Mesenchymal stem cell (in vitro differentiated cells and primary cell): ENCODE results near the gene ZNF189.

Experiments
- DNase-seq: peaks from one replicate; pipeline ENCODE4 v3.0.0-alpha.2; 2013
- H2AFZ ChIP-seq: one replicate; pipeline ENCODE4 v1.6.1; 2013; ENCODE audit warnings: low read depth, mild to moderate bottlenecking, control low read depth, inconsistent platforms, low read length, moderate library complexity
- H2AK5ac ChIP-seq: 2 replicates; pipeline ENCODE4 v1.6.1; 2013; ENCODE audit warnings: low read length, moderate library complexity, mild to moderate bottlenecking, inconsistent platforms; ENCODE audit not compliant: severe bottlenecking
- H2BK120ac ChIP-seq: one replicate; pipeline ENCODE4 v1.6.1; 2013; ENCODE audit warnings: low read depth, mild to moderate bottlenecking, inconsistent platforms, low read length, moderate library complexity
- H2BK12ac ChIP-seq, 2 experiments: one replicate each; pipeline ENCODE4 v1.6.1; 2013; ENCODE audit warnings: inconsistent platforms in 2 of 2, low read length in 2 of 2, mild to moderate bottlenecking in 2 of 2, moderate library complexity in 2 of 2, control low read depth in 1 of 2
- H2BK15ac ChIP-seq: one replicate; pipeline ENCODE4 v1.6.1; 2013; ENCODE audit warnings: mild to moderate bottlenecking, low read depth, inconsistent platforms; ENCODE audit not compliant: poor library complexity, severe bottlenecking
- H2BK5ac ChIP-seq: 2 replicates; pipeline ENCODE4 v1.6.1; 2013; ENCODE audit warnings: low read depth, mild to moderate bottlenecking, low read length, control low read depth, inconsistent platforms; ENCODE audit not compliant: poor library complexity, severe bottlenecking
- H3K14ac ChIP-seq, 2 experiments: one replicate each; pipeline ENCODE4 v1.6.1; 2013; ENCODE audit warnings: inconsistent platforms in 2 of 2, low read length in 2 of 2, control low read depth in 1 of 2, mild to moderate bottlenecking in 1 of 2, moderate library complexity in 1 of 2
- H3K18ac ChIP-seq, 2 experiments: one replicate each; pipeline ENCODE4 v1.6.1; 2013; ENCODE audit warnings: inconsistent platforms in 2 of 2, low read length in 2 of 2, control low read depth in 1 of 2, low read depth in 1 of 2, mild to moderate bottlenecking in 1 of 2
- H3K23ac ChIP-seq, 2 experiments: one replicate each; pipeline ENCODE4 v1.6.1; 2013; ENCODE audit warnings: inconsistent platforms in 2 of 2, low read length in 2 of 2, mild to moderate bottlenecking in 2 of 2, moderate library complexity in 2 of 2, control low read depth in 1 of 2
- H3K27ac ChIP-seq: 2 replicates; pipeline ENCODE4 v1.5.1; 2013; ENCODE audit warnings: mild to moderate bottlenecking, moderate library complexity, low read length, control low read depth, inconsistent platforms; ENCODE audit not compliant: poor library complexity, severe bottlenecking
- H3K27me3 ChIP-seq, 2 experiments: 2 replicates each; pipeline versions ENCODE4 v1.6.1 to v1.7.0; 2013; ENCODE audit warnings: low read length in 2 of 2, mild to moderate bottlenecking in 2 of 2, moderate library complexity in 2 of 2, control low read depth in 1 of 2, inconsistent platforms in 1 of 2; ENCODE audit not compliant: control insufficient read depth in 1 of 2, insufficient read depth in 1 of 2
- H3K36me3 ChIP-seq, 2 experiments: 2 replicates each; pipeline versions ENCODE4 v1.6.1 to v1.7.0; 2013; ENCODE audit warnings: low read length in 2 of 2, control low read depth in 1 of 2, inconsistent platforms in 1 of 2, low read depth in 1 of 2, mild to moderate bottlenecking in 1 of 2; ENCODE audit not compliant: insufficient read depth in 2 of 2, control insufficient read depth in 1 of 2
- H3K4ac ChIP-seq, 2 experiments: one replicate each; pipeline ENCODE4 v1.6.1; 2013; ENCODE audit warnings: inconsistent platforms in 2 of 2, low read length in 2 of 2, mild to moderate bottlenecking in 2 of 2, moderate library complexity in 2 of 2, control low read depth in 1 of 2, low read depth in 1 of 2
- H3K4me1 ChIP-seq: 2 replicates; pipeline ENCODE4 v1.6.1; 2013; ENCODE audit warnings: low read depth, low read length, control low read depth; ENCODE audit not compliant: control insufficient read depth, insufficient read depth
- H3K4me2 ChIP-seq: 2 replicates; pipeline ENCODE4 v1.6.1; 2013; ENCODE audit warnings: low read length, mild to moderate bottlenecking, inconsistent platforms; ENCODE audit not compliant: poor library complexity, severe bottlenecking
- H3K4me3 ChIP-seq, 2 experiments: 2 replicates each; pipeline versions ENCODE4 v1.5.1 to v1.7.0; 2013; ENCODE audit warnings: low read length in 2 of 2, mild to moderate bottlenecking in 2 of 2, control low read depth in 1 of 2, low read depth in 1 of 2; ENCODE audit not compliant: insufficient read depth in 1 of 2
- H3K79me1 ChIP-seq: replicated peaks from 2 replicates; pipeline ENCODE4 v1.6.1; 2013; ENCODE audit warnings: mild to moderate bottlenecking, control low read depth, low read length, inconsistent platforms; ENCODE audit not compliant: poor library complexity, severe bottlenecking
- H3K9ac ChIP-seq: 2 replicates; pipeline ENCODE4 v1.7.0; 2013; ENCODE audit warnings: mild to moderate bottlenecking, low read length, moderate library complexity
- H3K9me3 ChIP-seq: 2 replicates; pipeline ENCODE4 v1.7.0; 2013; ENCODE audit warnings: mild to moderate bottlenecking, low read length; ENCODE audit not compliant: control insufficient read depth
- H4K8ac ChIP-seq: one replicate; pipeline ENCODE4 v1.6.1; 2013; ENCODE audit warnings: inconsistent platforms, mild to moderate bottlenecking, low read length, moderate library complexity
- H4K91ac ChIP-seq: one replicate; pipeline ENCODE4 v1.6.1; 2013; ENCODE audit warnings: mild to moderate bottlenecking, low read length, inconsistent platforms
- WGBS: methylation state at CpG from one replicate; pipeline ENCODE4 v1.1.7; 2013; ENCODE audit warnings: mixed read lengths; 5-methylcytosine and 5-hydroxymethylcytosine counted together

The ZNF189 gene

DNA sequence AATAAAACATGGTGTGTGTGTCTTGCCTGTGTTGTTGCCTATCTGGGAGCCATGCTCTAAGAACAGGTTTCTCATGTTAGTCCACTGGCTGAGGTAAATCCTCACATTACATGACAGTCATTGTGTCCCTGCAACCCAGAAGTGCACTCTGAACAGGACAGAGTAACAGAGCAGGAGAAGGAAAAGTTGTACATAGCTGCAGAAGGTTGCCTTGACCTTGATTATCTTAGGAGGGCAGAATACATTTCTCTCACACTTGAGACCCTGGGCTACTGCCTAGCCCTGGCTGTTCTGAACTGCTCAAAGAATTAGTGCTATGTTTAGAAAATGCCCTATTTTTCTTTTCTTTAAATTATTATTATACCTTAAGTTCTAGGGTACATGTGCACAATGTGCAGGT is 16.9 kb downstream of the ZNF189 start:
- H4K8ac ChIP-seq: no peak overlapping the region
- no peak overlapping the region for H2BK15ac ChIP-seq
- no peak overlapping the region for H2AFZ ChIP-seq
- no peak overlapping the region for H3K4me2 ChIP-seq
- no peak overlapping the region for H2BK5ac ChIP-seq
- H3K9ac ChIP-seq: no peak overlapping the region
- no peak overlapping the region for H4K91ac ChIP-seq
- no peak overlapping the region for H3K14ac ChIP-seq
- no peak overlapping the region for H2BK120ac ChIP-seq
- peaks cover 41% of the 10 kb centered on the region for H3K9me3 ChIP-seq
- no peaks in the 10 kb centered on the region for H3K79me1 ChIP-seq
- no peak overlapping the region for H3K18ac ChIP-seq
- no peak for DNase-seq
- no peak overlapping the region for H2BK12ac ChIP-seq
- no peaks in the 10 kb centered on the region for H3K27me3 ChIP-seq
- H3K4me1 ChIP-seq: no peaks in the 10 kb centered on the region
- no peak overlapping the region for H2AK5ac ChIP-seq
- no peaks in the 10 kb centered on the region for H3K36me3 ChIP-seq
- no peak overlapping the region for H3K4ac ChIP-seq
- no peak overlapping the region for H3K4me3 ChIP-seq
- no peak overlapping the region for H3K23ac ChIP-seq
- no peak overlapping the region for H3K27ac ChIP-seq

DNA sequence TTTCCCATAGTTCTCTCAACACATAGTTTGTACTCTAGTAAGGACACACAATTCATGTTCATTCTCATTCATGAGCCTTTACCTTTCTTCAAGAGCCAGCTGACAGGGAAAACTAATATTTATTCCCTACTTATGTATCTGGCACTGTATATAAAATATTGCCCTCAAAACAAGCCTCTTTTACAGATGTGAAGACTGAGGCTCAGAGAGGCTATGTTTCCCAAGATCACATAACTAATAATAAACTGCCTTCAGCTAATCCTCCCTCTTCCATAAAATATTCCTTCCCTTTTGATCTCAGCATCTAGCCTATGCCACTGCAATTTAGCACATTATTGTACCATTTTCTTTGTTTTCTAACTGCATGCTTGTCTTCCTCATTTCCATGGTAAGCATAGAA is 18.7 kb downstream of the ZNF189 start:
- no peak overlapping the region for H2BK12ac ChIP-seq
- H3K27ac ChIP-seq: no peak overlapping the region
- no peak overlapping the region for H3K14ac ChIP-seq
- no peaks in the 10 kb centered on the region for H3K27me3 ChIP-seq
- no peak overlapping the region for H3K4me3 ChIP-seq
- no peak overlapping the region for H2AK5ac ChIP-seq
- H2BK15ac ChIP-seq: no peak overlapping the region
- no peak overlapping the region for H3K4ac ChIP-seq
- H3K4me1 ChIP-seq: no peaks in the 10 kb centered on the region
- no peak overlapping the region for H4K8ac ChIP-seq
- no peak overlapping the region for H2AFZ ChIP-seq
- H3K36me3 ChIP-seq: no peaks in the 10 kb centered on the region
- H3K9me3 ChIP-seq: peaks cover 26% of the 10 kb centered on the region
- no peak overlapping the region for H3K23ac ChIP-seq
- H2BK5ac ChIP-seq: no peak overlapping the region
- no peak overlapping the region for H2BK120ac ChIP-seq
- no peak overlapping the region for H3K18ac ChIP-seq
- no peaks in the 10 kb centered on the region for H3K79me1 ChIP-seq
- no peak overlapping the region for H4K91ac ChIP-seq
- no peak overlapping the region for H3K9ac ChIP-seq
- H3K4me2 ChIP-seq: no peak overlapping the region
- DNase-seq: no peak

DNA sequence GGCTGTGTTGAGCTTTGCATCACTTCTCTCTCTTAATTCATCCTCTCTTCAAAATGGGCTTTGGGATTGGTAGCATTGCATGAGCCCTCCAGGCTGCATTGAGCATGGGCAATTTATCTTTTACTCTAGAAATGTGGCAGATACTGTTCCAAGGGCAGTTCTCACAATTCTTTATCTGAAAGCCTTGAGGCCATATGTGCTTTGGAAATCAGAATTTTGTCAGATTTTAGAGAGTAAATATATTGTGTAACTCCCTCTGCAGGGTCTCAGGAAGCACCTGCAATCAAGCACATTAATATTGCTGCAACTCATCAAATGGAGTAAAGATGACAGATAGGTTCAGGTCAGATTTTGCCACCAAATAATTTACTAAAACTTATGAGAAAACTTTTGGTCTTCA is 19.3 kb downstream of the ZNF189 start:
- Histone ChIP-seq H2BK5ac (no peak overlapping the region), H2BK120ac (no peak overlapping the region), H3K9me3 (peaks cover 21% of the 10 kb centered on the region)

DNA sequence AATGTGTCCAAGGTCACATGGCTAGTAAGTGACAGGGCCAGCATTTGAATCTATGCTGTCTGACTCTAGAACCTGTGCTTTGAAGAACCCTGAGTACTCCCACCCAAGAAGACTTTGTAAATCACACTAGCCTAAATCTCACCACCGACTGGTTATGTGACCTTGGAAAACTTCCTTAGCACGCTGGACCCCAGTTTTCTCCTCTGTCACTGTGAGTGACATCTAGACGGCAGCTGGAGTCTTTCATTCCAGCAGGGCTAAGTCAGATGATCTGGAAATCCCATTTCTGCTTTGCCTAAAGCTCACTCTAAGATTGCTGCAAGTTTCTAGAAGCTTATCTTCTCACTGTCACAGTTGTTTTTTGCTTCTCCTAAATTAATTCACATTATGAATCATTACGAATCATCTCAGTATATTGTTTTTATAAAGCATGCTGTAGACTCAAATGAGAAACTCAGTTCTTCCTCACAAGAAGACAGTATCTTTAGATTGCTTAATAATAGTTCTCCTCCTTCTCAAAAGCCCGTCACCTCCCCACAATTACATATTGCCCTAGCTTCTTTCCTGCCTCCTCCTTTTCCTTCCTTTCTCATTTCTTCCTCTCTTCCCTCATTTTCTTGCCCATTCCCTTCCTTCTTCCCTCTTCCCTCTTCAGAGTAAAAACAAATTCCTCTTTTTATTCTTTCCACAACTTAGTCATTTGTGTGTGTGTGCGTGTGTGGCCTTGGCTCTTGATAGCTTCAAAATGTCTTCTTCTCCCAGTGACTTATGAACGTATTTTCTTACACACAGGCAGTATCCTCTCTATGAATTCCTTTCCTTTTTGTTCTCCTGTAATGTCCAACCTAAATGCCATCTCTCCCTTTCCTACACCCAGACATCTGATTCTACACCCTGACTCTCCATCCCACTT is 20.1 kb downstream of the ZNF189 start:
- Histone ChIP-seq H2AFZ (no peak overlapping the region), H3K36me3 (no peaks in the 10 kb centered on the region), H2BK12ac (no peak overlapping the region), H3K4ac (no peak overlapping the region), H2BK5ac (no peak overlapping the region), H4K8ac (no peak overlapping the region), H3K4me2 (no peak overlapping the region), H3K9ac (no peak overlapping the region), H4K91ac (no peak overlapping the region), H3K18ac (no peak overlapping the region), H2AK5ac (no peak overlapping the region), H3K27ac (no peak overlapping the region), H3K4me1 (no peaks in the 10 kb centered on the region), H2BK120ac (no peak overlapping the region), H3K27me3 (no peaks in the 10 kb centered on the region), H3K14ac (no peak overlapping the region), H3K79me1 (no peaks in the 10 kb centered on the region), H3K23ac (no peak overlapping the region), H2BK15ac (no peak overlapping the region), H3K9me3 (peaks cover 13% of the 10 kb centered on the region), H3K4me3 (no peak overlapping the region)
- WGBS: 90% methylated on average over 7 of the region's 7 CpGs
- DNase-seq: no peak

More for the DNA sequence above, 19.3 kb downstream of the ZNF189 start:
- H2BK12ac ChIP-seq: no peak overlapping the region
- H3K27me3 ChIP-seq: no peaks in the 10 kb centered on the region
- no peak overlapping the region for H3K27ac ChIP-seq
- no peak overlapping the region for H3K9ac ChIP-seq
- H2BK15ac ChIP-seq: no peak overlapping the region
- no peak overlapping the region for H3K18ac ChIP-seq
- H3K4me3 ChIP-seq: no peak overlapping the region
- H3K4me2 ChIP-seq: no peak overlapping the region
- no peak overlapping the region for H3K4ac ChIP-seq
- H3K14ac ChIP-seq: no peak overlapping the region
- H3K23ac ChIP-seq: no peak overlapping the region
- H3K79me1 ChIP-seq: no peaks in the 10 kb centered on the region
- H2AK5ac ChIP-seq: no peak overlapping the region
- H3K4me1 ChIP-seq: no peaks in the 10 kb centered on the region
- H3K36me3 ChIP-seq: no peaks in the 10 kb centered on the region
- no peak overlapping the region for H2AFZ ChIP-seq
- no peak overlapping the region for H4K91ac ChIP-seq
- no peak for DNase-seq
- H4K8ac ChIP-seq: no peak overlapping the region
